NB4 (cell line): ENCODE data around the gene CIAO3.
A peak's percentile ranks its signal among the peaks of the same experiment; 100 is the strongest.

Source experiments
- DNase-seq: peaks from one replicate; pipeline ENCODE4 v3.0.0; 2010; ENCODE audit warnings: low read depth
- H3K4me3 ChIP-seq: one replicate; pipeline ENCODE4 v1.5.1; 2011; ENCODE audit warnings: mild to moderate bottlenecking, low read depth, low read length, moderate library complexity
- MYC ChIP-seq: IDR thresholded peaks from 2 replicates; pipeline ENCODE4 v1.6.1; 2011; ENCODE audit warnings: low read depth, low read length
- POLR2A ChIP-seq: IDR thresholded peaks from 2 replicates; pipeline ENCODE4 v1.6.1; 2011; ENCODE audit warnings: mild to moderate bottlenecking; ENCODE audit not compliant: insufficient read length; ENCODE audit errors: extremely low read depth
- TF ChIP-seq, protein P1 (sequence below): IDR thresholded peaks from one replicate; pipeline ENCODE4 v1.5.1; 2012; ENCODE audit warnings: low read depth, low read length
- TF ChIP-seq, protein P2 (sequence below): IDR thresholded peaks from 2 replicates; pipeline ENCODE4 v1.6.1; 2011; ENCODE audit warnings: low read depth, low read length

The CIAO3 gene

DNA sequence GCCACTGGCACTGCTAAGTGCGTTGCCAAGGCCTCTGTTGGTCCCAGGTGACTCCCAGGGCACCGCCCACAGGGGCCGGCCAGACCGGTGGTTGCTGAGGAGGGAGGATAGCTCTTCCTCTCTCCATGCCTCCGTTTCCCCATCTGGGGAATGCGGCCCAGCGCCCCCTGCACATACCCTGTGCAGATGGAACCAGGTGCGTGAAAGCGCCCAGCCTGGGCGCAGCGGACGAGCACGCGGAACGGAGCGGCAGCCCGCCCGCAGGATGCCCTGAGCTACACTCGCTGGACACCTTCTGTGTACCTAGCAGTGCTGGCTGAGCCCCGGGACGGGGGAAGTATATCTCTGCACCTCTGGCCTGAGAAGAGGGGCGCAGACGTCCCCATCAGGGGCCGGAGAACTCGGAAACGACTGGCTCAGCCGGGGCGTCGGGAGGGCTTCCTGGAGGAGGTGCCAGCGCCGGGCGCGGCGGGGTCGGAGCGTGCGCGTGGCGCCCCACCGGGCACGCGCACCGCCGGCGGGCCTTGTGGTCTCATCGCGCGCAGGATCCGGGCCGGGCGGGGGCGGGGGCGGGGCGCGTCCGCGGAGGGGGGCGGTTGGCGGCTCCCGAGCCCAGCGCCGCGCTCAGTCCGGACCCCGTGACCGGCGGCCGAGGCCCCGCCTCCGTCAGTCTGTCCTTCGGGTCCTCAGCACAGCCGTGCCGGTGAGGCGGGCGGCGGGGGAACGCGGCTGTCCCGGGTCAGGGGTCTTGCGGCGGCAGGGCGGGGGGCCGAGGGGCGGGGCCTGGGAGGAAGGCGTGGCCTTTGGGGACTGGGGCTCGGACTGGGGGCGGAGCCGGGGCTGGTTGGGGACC lies 14.1 kb downstream of the CIAO3 start, which contains the start of the genes CCDC78 and HAGHL:
TSS of gene CCDC78 (minus strand) at position 6 of the 853 bp plus-strand sequence. CDS start 76 bp downstream, outside the sequence.
TSS of gene HAGHL (plus strand) at position 669 of the 853 bp plus-strand sequence. CDS start 404 bp downstream, outside the sequence.
- peak within 1 kb of the TSS; percentile 69 for H3K4me3 ChIP-seq
- DNase-seq = peak; percentile 80
- no peak for TF ChIP-seq MYC
- TF ChIP-seq, protein P1, sequence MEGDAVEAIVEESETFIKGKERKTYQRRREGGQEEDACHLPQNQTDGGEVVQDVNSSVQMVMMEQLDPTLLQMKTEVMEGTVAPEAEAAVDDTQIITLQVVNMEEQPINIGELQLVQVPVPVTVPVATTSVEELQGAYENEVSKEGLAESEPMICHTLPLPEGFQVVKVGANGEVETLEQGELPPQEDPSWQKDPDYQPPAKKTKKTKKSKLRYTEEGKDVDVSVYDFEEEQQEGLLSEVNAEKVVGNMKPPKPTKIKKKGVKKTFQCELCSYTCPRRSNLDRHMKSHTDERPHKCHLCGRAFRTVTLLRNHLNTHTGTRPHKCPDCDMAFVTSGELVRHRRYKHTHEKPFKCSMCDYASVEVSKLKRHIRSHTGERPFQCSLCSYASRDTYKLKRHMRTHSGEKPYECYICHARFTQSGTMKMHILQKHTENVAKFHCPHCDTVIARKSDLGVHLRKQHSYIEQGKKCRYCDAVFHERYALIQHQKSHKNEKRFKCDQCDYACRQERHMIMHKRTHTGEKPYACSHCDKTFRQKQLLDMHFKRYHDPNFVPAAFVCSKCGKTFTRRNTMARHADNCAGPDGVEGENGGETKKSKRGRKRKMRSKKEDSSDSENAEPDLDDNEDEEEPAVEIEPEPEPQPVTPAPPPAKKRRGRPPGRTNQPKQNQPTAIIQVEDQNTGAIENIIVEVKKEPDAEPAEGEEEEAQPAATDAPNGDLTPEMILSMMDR = no peak
- TF ChIP-seq, protein P2, sequence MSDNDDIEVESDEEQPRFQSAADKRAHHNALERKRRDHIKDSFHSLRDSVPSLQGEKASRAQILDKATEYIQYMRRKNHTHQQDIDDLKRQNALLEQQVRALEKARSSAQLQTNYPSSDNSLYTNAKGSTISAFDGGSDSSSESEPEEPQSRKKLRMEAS = 0 out of 2 replicates have a peak, but pooled peaks have one; percentile 34

DNA sequence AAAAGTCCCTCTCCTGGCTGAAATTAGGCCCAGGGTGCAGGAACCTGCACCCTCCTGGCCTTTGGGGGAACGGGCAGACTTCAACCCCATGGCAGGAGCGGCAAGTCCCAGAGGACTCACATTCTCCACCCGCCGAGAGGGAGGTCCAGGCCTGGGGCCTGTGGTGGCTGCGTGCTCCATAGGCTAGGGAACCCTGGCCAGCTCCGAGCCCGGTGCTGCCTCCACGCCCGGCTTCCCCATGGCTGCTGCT lies 14.7 kb downstream of the CIAO3 start:
- TF ChIP-seq, protein P2 = no peak
- TF ChIP-seq, protein P1 = no peak
- no peak for TF ChIP-seq MYC
- TF ChIP-seq POLR2A = no peak
- no peak overlapping the region for H3K4me3 ChIP-seq
- DNase-seq = peak; percentile 61

DNA sequence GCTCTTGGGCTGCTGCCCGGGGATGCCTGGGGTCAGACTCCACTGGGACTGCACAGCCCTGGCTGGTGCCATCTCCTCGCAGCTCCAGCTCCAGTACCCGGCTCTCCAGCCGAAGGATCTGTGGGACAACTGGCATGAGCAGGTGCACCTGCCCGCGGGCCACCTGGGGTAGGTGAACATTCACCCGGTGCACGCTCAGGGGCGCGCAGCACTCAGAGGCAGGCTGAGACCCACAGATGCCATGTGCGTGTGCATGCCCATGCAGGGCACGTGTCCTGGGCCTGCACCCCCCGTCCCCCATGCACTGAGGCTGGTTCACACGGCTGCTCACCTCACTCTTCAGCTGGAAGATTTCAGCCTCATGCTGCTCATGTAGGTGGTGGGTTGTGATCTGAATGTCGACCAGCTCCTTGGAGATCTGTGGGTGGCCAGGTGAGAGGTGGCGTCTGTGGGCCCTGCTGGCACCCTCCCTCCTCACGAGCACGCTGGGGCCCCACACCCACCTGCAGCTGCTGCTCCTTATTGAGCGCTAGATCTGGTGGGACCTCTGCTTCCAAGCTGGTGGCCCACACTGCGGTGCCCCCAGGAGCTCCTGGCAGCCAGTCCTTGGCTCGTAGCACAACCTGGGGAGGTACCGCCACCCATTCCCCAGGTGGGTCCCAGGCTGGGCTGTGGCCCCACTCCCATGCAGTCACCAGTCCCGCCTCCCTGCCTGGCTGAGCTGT lies 15.2 kb downstream of the CIAO3 start:
- TF ChIP-seq MYC = no peak
- H3K4me3 ChIP-seq = no peak overlapping the region
- no peak for DNase-seq

- no peak for TF ChIP-seq MYC
- TF ChIP-seq, protein P1 = no peak
- TF ChIP-seq, protein P2 = no peak
- TF ChIP-seq POLR2A = no peak
- no peak for DNase-seq
- no peak overlapping the region for H3K4me3 ChIP-seq
Observed at GRCh38 chr16:725041-725376, 15.8 kb downstream of the CIAO3 start.

DNA sequence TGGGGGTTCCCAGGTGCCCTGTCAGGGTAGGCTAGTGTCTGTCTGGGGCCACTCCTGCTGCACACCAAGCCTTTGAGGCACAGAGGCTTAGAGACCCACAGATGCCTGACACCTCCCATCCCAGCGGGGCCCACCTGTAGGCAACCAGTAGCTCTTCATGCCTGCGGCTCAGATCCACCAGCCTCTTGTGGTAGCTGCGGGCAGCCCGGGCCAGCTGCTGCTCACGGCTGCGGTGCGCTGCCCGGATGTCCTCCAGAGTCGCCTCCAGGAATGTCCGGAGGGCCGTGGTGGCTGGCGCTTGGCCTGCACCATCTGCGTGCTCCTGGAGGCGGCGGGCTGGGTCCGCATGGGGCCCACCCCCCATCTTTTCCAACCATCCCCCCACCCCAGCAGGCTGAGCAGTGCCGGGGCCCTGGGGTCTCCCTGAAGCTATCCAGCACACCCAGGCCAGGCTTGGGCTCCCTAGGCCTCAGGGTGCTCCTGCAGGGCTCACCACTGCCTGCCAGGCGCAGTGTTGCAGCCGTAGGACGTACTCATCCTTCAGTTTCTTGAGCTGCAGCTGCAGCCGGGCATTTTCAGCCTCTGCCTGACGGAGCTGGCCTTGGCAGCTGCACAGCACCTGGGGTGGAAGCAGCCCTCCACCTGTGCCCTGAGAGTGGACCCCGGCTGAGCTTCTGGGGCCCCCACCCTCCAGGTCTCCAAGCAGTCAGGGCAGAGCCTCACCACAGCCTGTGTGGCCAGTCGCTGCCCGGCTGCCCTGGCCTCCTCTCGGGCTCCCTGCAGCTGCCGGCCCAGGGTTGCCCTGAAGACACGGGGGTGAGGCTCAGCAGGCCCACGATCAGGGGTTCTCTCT lies 16.4 kb downstream of the CIAO3 start:
- no peak overlapping the region for H3K4me3 ChIP-seq
- no peak for TF ChIP-seq MYC
- TF ChIP-seq, protein P1 = no peak
- DNase-seq = no peak

GRCh38 chr16:723695-724094 lies 17.1 kb downstream of the CIAO3 start:
- TF ChIP-seq, protein P2 = no peak
- TF ChIP-seq POLR2A = no peak
- TF ChIP-seq, protein P1 = no peak
- TF ChIP-seq MYC = no peak
- DNase-seq = no peak
- no peak overlapping the region for H3K4me3 ChIP-seq
